EL (cell line): ENCODE results near the gene FAM169A.
"Not testable (repeated sequence)": the region's sequence is repeated elsewhere in the genome, so short reads cannot be mapped to it uniquely, and the experiment has no call there.

Source experiments
- DNase-seq: peaks from one replicate; pipeline ENCODE4 v3.0.0-alpha.2; 2016

The FAM169A gene

GRCh38 chr5:74798977-74799911 is 66.9 kb downstream of the FAM169A start:
- peak; percentile 33 for DNase-seq

DNA sequence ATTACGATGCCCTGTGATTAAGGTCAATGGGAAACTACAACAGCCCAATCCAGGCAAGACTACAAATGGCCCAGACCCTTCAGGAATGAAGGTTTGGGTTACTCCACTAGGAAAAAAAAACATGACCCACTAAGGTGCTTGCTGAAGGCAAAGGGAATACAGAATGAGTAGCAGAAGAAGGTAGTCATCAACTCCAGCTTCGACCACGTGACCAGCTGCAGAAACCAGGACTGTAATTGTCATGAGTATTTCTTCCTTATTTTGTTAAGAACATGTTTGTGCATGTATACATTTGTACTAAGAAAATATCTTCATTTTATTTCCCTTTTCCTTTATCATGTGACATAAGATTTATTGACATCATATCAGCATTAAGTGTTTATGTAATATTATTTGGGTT is 74.5 kb downstream of the FAM169A start:
- not testable (repeated sequence) for DNase-seq

- no peak for DNase-seq
Measured at GRCh38 chr5:74787424-74787823, 78.8 kb downstream of the FAM169A start.

GRCh38 chr5:74786851-74787250 is 79.3 kb downstream of the FAM169A start:
- no peak for DNase-seq

DNA sequence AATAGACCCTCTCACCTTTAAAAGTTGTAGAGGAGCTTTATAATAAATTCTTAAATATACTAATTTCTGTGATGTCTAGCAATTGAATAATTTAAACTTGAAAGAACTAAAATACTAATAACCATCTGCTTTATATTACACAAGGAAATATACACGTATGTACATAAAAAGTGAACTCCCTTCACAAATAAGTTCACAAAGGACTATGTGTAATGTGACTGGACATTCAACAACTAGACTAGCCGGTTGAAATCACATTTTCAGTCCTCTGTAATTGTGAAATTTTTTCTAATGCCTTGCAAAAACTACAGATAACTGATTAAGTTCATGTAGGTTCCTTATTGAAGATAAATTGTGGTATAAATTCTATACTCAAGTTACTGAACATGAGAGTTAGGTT is 87.6 kb downstream of the FAM169A start:
- DNase-seq = no peak

DNA sequence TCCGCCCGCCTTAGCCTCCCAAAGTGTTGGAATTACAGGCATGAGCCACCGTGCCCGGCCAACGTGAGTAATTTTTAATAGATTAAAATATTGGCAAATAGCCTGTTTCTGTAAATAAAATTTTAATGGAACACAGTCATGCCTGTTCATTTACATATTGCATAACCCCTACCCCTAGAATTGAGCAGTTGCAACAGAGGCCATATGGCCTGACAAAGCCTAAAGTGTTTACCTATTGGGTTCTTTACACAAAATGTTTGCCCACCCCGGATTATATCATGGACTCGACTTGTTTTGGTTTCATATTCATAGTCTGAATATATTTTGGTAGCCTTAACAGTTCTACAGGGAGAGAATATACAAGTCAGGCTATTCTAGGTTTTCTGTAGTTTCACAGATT is 93.8 kb downstream of the FAM169A start:
- no peak for DNase-seq

DNA sequence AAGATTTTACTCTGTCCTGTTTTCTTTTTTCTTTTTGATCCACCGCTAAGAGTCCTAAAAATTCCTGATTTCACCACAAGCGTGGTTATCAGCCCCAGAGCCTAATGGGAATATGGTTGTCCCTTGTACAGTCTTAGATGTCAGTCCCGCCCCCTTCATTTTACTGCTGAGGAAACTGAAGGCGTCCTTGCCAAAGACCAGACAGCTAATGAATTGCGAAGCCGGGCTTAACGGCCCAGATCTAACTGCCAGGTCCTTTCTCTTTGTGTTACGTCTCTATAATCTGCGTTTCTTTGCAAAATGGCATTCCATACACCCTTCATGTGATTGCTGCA is 98.6 kb downstream of the FAM169A start:
- peak; percentile 57 for DNase-seq

DNA sequence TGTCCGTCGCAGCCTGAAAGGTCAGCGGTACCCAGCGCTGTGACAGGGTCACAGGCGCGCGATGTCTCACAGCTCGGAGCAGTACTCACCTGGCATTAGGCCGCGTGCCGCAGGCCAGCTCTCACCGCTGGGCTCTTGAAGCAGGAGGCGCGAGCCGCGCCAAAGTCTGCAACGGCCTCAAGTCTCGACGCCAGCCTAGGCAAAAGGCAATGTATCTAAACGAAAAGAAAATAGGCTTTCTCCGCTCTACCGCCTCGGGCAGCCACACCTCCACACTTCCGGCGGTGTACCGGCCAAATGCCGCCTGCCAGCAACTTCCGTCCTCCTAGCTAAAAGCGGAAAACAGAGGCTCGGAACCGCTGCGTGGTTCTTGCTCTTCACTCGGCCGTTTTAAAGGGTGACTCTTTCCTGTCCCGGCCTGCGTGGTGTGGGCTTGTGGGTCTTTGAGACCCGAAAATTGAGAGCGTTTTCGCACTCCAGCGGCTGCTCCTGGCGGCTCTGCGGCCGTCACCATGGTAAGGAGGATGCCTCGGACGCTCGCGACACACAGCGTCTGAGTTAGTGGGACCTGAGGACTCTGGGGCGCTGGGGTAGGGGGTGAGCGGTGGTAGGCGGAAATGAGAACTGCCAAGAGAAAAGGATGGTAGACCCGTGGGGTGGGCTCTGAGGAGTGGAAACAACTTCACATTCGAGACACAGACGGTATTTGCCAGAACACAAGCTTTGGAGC is 99.2 kb downstream of the FAM169A start, which contains the start of the genes GFM2 and NSA2:
Gene GFM2, minus strand, starts transcription at position 269 of the 730 bp plus-strand sequence. CDS start 3,375 bp downstream, outside the sequence.
Gene NSA2, plus strand, starts transcription at position 401 of the 730 bp plus-strand sequence. Its CDS starts 112 bp downstream, at position 513.
- peak; percentile 94 for DNase-seq

- peak; percentile 36 for DNase-seq
Measured at GRCh38 chr5:74766418-74766848, 99.8 kb downstream of the FAM169A start.

DNA sequence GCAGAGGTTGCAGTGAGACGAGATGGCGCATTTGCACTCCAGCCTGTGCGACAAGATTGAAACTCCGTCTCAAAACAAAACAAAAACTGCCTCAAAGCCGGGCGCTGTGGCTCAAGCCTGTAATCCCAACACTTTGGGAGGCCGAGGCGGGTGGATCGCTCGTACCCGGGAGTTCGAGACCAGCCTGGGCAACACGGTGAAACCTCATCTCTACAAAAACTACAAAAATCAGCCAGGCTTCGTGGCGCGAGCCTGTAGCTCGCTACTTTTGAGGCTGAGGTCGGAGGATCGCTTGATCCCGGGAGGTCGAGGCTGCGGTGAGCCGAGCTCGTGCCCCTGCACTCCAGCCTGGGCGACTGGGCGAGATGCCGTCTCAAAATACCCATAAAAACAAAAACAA is 100.3 kb downstream of the FAM169A start:
- no peak for DNase-seq

DNA sequence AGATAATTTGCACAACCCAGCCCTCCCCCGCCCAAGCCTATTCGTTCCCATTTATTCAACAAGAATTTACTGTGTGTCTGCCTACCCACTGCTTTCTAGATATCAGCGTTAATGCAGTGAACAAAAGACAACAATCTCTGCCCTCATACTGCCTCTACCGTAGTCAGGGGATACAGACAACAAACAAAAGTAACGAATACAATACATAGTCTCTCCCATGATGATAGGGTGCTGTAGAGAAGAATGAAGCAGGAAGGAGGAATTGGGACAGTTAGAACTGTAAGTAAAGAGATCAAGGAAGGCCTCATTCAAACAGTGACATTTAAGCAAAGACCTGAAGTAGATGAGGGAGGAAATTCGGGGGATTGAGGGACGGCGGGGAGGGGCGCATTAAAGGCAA is 101.0 kb downstream of the FAM169A start:
- DNase-seq = no peak

- DNase-seq = no peak
Measured at GRCh38 chr5:74763504-74763903, 102.7 kb downstream of the FAM169A start.

DNA sequence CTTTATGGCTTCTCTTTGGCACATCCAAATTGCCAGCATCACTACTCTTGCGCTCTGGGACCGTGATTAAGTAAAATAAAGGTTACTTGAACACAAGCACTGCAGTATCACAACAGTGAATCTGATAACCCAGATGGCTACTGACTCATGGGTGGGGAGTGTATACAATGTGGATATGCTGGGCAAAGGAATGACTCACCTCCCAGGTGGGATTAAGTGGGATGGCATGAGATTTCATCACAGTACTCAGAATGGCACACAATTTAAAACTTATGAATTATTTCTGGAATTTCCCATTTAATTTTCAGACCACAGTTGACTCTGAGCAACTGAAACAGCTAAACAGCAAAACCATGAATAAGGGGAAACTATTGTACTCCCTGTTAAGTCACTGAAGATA is 103.6 kb downstream of the FAM169A start:
- peak; percentile 91 for DNase-seq

DNA sequence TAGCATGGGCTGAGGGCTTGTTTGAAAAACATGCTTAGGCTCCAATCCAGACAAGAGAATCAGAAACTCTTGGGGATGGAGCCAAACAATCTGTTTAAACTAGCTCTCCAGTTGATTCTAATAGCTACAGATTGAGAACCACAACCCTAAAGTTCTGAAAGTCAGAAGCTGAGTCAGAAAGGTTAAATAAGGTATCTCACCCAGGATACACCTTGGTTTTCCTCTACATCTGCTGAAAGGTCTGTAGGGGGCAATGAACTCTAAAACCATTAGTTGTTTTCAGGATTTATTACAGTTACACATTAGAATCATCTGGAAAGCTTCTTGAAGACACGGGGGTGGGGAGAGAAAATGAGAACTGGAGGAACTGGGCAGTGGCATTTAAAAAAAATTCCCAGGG is 104.9 kb downstream of the FAM169A start:
- no peak for DNase-seq

DNA sequence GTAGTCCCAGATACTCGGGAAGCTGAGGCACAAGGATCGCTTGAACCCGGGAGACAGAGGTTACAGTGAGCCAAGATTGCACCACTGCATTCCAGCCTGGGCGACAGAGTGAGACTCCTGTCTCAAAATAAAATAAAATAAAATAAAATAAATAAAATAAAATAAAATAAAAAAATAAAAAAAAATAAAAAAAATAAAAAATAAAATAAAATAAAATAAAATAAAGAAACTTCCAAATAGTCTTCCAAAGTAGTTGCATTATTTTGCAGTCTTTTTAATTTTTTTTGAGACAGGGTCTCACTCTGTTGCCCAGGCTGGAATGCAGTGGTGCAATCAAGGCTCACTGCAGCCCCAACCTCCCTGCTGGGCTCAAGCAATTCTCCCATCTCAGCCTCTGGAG is 117.4 kb downstream of the FAM169A start:
- not testable (repeated sequence) for DNase-seq

DNA sequence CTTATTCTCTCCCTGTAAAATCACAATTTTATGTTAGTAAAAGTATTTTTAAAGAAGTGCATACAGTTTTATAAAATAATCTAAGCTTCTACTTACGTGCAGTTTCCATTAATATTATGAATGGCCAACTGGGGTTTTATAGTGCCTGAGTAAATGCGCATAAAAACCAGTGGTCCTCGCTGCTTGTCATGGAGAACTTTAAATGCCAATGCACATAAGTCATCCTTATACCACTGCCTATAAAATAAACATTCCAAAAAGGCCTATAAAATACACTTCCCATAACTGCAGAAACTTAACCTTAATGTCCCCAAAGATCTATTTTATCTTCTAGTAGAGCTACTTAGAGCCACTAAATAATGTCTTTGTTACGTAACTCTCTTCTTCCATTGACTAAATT is 127.8 kb downstream of the FAM169A start:
- DNase-seq = peak; percentile 20

DNA sequence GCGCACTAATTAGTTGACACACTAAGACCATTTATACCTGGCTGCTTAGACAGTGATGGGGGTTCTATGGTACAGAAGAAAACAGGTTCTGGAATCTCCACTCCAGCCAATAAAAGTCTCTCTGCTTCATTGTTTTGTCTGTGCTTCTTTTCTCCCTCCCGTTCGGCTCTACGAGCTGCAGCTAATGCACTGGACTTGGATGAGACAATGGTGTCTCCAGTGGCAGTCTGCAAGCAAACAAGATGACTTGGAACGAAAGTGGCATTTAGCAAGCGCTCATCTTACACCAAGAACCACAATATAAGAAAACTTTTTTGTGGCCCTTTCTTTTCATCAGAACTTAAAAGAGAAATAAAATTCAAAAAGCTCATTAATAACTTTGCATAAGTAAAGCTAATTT is 129.4 kb downstream of the FAM169A start:
- no peak for DNase-seq
